Mammary epithelial cell (primary cell): ENCODE data around the gene KCNIP2.

ENCODE experiments used
- EZH2 ChIP-seq: IDR thresholded peaks from 2 replicates; pipeline ENCODE4 v1.6.1; 2012; ENCODE audit warnings: low read length, inconsistent platforms, borderline replicate concordance
- TF ChIP-seq, protein P1 (sequence below), 2 donors: IDR thresholded peaks in 1 of 2; conservative IDR thresholded peaks in 1 of 2; 2 replicates each; pipeline ENCODE4 v1.5.1; 2011 to 2012; ENCODE audit warnings: inconsistent platforms in 2 of 2, low read length in 2 of 2, mild to moderate bottlenecking in 2 of 2, control low read depth in 1 of 2, low read depth in 1 of 2; ENCODE audit not compliant: insufficient read depth in 1 of 2; ENCODE audit errors: extremely low read depth in 1 of 2

DNA sequence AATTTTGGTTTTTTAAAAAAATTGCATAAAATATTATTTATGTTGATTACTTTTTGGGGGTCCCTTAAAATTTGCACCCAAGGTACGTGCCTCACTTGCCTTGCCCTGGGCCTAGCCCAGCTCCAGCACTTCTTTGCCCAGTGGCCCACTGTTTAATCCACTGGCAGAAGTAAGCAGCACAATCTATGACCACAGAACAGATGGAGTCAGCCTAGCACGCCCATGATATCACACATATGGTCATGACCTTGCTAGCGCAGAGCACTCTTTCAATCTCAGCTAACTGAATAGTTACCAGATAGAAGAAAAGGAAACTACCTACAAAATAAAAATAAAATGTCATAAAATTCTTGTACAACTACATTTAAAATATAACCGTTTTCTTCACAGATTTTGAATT is 31.0 kb downstream of the KCNIP2 start:
- TF ChIP-seq, protein P1, sequence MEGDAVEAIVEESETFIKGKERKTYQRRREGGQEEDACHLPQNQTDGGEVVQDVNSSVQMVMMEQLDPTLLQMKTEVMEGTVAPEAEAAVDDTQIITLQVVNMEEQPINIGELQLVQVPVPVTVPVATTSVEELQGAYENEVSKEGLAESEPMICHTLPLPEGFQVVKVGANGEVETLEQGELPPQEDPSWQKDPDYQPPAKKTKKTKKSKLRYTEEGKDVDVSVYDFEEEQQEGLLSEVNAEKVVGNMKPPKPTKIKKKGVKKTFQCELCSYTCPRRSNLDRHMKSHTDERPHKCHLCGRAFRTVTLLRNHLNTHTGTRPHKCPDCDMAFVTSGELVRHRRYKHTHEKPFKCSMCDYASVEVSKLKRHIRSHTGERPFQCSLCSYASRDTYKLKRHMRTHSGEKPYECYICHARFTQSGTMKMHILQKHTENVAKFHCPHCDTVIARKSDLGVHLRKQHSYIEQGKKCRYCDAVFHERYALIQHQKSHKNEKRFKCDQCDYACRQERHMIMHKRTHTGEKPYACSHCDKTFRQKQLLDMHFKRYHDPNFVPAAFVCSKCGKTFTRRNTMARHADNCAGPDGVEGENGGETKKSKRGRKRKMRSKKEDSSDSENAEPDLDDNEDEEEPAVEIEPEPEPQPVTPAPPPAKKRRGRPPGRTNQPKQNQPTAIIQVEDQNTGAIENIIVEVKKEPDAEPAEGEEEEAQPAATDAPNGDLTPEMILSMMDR (conservative IDR thresholded peaks at IDR 0.05 in 1 of 2, IDR thresholded peaks at IDR 0.05 in 1 of 2; ENCODE audit: extremely low read depth in 1 of 2, insufficient read depth in 1 of 2, low read depth in 1 of 2, low read length in 2 of 2): no peak
- TF ChIP-seq EZH2: no peak
